Right renal cortex interstitium (tissue), 3 donors: Measurements from ENCODE around the gene SH3PXD2B. TPM values are rescaled to one million over a fixed set of nuclear protein-coding genes. Genes with fewer than 3 reads are reported as not detected.
A peak's percentile ranks its signal among the peaks of the same experiment; 100 is the strongest.

Experiments
- DNase-seq, 3 donors: peaks; one replicate each; pipeline ENCODE4 v3.0.0-alpha.2; 2013; ENCODE audit warnings: low read depth in 3 of 3, low spot score in 2 of 3
- polyA plus RNA-seq, 3 donors: library from polyadenylated mRNA; unstranded; fragments of 120-200 nt; gene quantifications; one replicate each; pipeline ENCODE4 v1.2.1, GENCODE V29; 2013; ENCODE audit not compliant: insufficient read length in 3 of 3

SH3PXD2B gene
- polyA plus RNA-seq, 3 donors: 31.5 to 33.6 (median 32.0) TPM

- no peak for DNase-seq
Measured at GRCh38 chr5:172455087-172455381, 709 bp upstream of the SH3PXD2B start.

DNA sequence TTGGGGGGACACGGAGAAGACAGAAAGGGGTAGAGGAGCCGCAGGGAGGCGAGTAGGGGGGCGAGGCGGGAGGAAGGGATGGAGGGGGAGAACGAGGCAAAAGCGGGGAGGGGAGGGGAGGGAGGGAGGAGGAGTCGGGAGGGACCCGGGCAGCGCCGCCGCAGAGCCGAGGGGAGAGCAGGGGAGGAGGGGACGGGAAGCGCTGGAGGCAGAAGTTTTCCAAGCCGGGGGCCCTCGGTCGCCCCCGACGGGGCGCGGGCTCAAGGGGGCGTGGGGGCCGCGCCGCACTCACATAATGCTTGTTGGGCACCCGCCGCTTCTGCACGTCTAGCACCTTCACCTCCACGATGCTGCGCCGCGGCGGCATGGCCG is 353 bp downstream of the SH3PXD2B start:
- DNase-seq: peak in 1 of 3 donors; percentile 45

GRCh38 chr5:172453206-172453985 is 929 bp downstream of the SH3PXD2B start:
- peak in 2 of 3 donors; percentile 58 to 72 for DNase-seq

DNA sequence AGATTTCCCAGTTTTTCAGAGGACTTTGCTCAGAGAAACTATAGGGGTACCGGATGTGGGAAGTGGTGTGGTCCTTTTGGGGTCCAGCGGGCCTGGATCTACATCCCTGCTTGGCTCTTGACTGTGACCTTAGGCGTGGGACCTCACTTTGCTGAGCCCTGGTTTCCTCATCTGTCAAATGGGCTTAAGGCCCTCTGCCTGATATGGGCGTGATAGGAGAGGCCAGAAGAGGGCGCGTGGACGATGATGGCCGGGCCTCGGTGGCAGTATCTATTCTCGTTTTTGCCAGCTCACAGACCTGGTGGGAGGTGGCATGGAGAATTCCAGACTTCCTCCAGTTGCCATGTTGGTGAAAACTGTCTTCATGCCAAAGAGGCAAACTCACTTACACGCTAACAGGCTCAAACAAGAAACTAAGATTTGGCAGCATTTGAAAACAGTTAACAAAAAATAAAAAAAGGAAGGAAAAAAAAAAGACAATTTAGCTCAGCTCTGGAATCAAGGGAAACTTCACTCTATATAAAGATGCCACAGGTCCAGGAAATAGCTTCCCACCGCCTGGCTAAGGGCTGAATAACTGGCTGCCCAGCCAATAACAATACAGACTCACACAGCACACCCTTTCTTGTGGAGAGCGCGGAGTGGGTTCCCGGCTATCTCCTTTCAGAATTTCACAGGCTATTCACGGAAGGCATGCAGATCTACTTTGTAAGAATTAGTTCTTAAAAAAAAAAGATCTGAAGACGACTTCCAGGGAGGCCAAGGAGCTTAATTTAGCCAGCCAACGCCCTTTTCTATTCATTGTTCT is 1.7 kb downstream of the SH3PXD2B start:
- no peak for DNase-seq

- DNase-seq: no peak
Measured at GRCh38 chr5:172451771-172452197, 2.5 kb downstream of the SH3PXD2B start.

GRCh38 chr5:172450861-172451695 is 3.2 kb downstream of the SH3PXD2B start:
- no peak for DNase-seq

GRCh38 chr5:172450453-172450852 is 3.9 kb downstream of the SH3PXD2B start:
- no peak for DNase-seq

GRCh38 chr5:172448999-172449398 is 5.3 kb downstream of the SH3PXD2B start:
- DNase-seq: no peak

- DNase-seq: no peak
Measured at GRCh38 chr5:172447646-172448365, 6.5 kb downstream of the SH3PXD2B start.

DNA sequence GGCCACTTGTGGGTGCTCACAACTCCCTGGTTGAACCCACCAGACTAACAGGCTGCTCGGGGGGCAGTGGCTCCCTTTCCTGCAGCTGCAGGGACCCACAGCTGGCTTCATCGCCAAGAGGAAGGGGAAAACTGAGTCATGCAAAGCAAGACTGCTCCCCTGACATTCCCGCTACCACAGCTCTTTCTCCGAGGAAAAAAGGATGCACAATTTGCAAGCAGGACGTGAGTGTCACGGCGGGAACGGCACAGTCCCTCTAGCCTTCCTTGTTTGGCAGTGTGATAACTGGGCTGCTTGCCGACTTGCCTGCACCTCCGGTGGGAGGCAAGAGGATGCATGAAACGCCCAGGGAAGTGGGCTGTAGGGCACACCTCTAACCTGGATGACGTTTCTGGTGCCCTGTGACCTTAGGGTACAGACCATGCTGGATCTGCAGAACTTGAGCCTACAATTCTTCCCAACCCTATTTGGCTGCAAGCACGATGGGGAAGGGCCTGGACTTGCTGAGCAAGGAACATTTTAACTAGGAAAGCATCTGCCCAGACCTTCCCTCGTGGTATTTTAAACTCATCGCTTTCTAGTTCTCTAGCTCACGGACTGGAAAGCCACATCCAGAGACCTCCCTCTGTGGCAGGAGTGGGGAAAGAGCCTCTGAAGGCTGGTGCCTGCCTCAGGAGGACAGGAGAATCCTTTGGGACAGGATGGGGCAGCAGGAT is 7.8 kb downstream of the SH3PXD2B start:
- DNase-seq: no peak

DNA sequence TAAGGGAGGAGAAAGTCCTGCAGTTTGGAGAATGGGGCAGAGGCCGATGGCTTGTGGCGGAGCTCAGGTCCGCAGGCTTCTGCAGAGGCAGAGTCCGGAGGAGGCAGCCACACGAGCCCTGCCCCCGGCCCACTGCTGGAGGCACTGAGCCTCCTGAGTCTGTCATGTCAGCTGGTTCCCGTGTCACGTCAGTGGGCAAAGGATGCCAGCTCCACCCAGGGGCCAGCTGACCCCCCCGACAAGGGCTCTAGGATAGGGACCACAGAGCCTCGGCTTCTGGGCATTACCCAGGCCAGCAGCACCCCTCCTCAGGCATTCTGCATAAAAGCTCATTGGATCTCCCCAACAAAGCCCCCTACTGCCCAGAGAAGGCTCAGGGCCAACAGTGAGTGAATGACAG is 8.5 kb downstream of the SH3PXD2B start:
- no peak for DNase-seq

DNA sequence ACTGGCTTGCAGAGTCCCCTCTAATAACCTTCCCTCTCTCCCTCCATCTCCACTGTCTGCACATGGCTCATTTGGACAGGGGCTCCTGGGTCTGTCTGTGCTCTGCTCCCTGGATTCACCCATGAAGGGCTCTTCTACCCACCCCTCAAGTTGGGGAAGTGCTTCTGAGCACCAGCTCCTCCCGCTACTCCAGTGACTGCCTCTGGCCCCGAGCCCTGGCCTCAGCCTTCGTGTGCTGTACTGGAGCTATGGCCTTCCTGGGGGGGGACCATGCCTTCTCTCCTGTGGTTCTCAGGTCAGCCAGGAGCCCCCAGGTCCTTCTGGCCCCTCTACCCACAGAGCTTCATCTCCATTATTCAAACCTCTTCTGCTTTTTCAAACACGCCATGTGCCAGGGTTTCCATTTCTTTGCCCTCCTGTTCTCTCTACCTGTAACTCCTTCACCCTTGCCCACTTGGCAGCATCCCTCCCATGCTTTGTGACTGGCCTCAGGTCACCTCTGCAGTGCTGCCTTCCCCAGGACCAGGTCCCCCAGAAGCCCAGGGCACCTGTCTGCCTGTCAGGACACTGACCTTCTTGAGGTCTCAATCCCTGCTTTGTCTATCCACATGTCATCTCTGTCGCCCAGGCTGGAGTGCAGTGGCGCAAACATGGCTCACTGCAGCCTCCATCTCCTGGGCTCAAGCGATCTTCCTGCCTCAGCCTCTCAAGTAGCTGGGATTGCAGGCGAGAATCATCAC is 9.5 kb downstream of the SH3PXD2B start:
- no peak for DNase-seq

GRCh38 chr5:172444110-172444510 is 10.2 kb downstream of the SH3PXD2B start:
- DNase-seq: no peak

GRCh38 chr5:172443441-172444109 is 10.8 kb downstream of the SH3PXD2B start:
- DNase-seq: no peak

- DNase-seq: no peak
Measured at GRCh38 chr5:172442592-172442991, 11.7 kb downstream of the SH3PXD2B start.

- DNase-seq: no peak
Measured at GRCh38 chr5:172441262-172441751, 13.0 kb downstream of the SH3PXD2B start.

DNA sequence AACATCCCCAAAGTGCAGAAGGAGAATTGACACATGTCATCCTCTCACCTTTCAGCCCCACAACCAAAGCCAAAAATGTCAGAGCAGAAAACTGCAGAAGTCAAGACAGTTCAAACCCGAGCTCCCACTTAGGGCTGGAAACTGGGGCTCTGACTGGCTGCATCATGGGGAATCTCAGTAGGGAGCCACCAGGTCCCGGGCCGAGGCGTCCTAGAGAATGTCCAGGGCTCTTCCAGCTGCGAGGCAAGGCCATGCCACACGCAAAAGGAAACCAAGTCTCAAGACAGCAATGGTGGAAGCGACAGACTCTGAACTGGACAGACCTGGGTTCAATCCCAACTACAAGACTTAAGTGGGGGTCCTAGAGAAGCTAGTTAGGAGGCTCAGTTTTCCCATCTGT is 13.8 kb downstream of the SH3PXD2B start:
- no peak for DNase-seq

DNA sequence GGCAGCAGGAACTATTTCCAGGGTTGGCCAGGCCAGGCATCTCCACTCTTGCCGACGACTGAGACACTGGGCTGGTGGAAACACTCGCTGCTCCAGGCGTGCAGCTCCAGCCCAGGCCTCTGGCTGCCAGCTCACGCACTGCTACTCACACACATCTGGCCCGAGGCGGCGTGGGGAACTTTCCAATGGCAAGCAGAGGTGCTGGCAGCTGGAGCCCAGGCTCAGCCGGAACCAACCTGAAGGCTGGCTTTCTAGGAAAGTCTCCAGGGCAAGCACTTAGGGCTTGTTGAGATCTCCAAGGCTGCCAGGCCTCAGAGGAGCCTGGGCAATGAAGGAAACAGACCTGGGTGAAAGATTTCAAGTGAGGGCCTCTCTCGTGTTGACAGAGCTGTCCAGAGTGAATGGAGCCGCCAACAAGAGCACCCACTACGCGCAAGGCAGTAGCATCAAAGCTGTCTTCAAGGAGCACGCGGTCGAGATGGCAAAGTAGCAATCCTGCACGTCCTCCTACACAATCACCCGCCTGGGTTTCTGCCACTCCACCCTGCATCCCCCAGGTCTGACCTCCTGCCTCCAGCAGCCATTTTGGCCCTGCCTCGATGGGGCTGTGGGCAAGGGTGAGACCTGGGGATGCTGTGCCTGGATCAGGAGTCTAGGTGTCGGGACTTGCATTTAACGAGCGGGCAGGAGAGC is 14.4 kb downstream of the SH3PXD2B start:
- no peak for DNase-seq
